K562 (cell line): ENCODE data around the gene ASB15. TPM values are rescaled to one million over a fixed set of nuclear protein-coding genes. Genes with fewer than 3 reads are reported as not detected.
A peak's percentile ranks its signal among the peaks of the same experiment; 100 is the strongest.

Experiments
- ATAC-seq: fragments of 200-7000 bp; cut with Tn5 transposase; 3 replicates; pipeline ENCODE4 v1.9.1; 2020; ENCODE audit warnings: moderate library complexity
- BruUV-seq: library from RNA; stranded (reverse); fragments of 400-500 nt; replicated peaks from 2 replicates; lab custom pipeline; 2021; lab: Mats Ljungman, UMichigan
- CTCF ChIA-PET: fragments of 300-600 bp; formaldehyde crosslinking; extraction: SDS; loops from one replicate; lab custom pipeline; 2021; ENCODE audit warnings: low intra/inter-chr PET ratio; lab: Yijun Ruan, JAX
- POLR2A ChIA-PET: fragments of 300-600, 350-650 bp; sonication (Branson Sonifier 250); formaldehyde crosslinking; extraction: SDS; loops from one replicate; lab custom pipeline; 2021; ENCODE audit warnings: antibody characterized with exemption, inconsistent platforms; lab: Yijun Ruan, JAX
- DNase-seq, 4 experiments: peaks; one replicate each; pipeline versions ENCODE4 v3.0.0 to v3.0.0-alpha.2; 2011 to 2018; ENCODE audit warnings: low spot score in 3 of 4, mixed read lengths in 3 of 4; ENCODE audit errors: extremely low read depth in 1 of 4
- FAIRE-seq: peaks from 2 replicates; lab custom pipeline; 2011; peaks lifted over from hg19 to GRCh38; lab: Jason Lieb, UNC
- H2AFZ ChIP-seq: 2 replicates; pipeline ENCODE4 v1.6.0; 2011; ENCODE audit warnings: low read depth, low read length, control low read depth, inconsistent platforms
- H3K27ac ChIP-seq: fragments of 200-600 bp; 3 replicates; pipeline ENCODE4 v1.8.0; 2011; ENCODE audit warnings: low read depth, mild to moderate bottlenecking, control low read depth, inconsistent platforms, low read length, moderate library complexity, mixed read lengths; ENCODE audit errors: extremely low read depth
- H3K27me3 ChIP-seq, 2 experiments: fragments of 300-600 bp in 1 of 2; 2 replicates in 1 of 2; 3 replicates in 1 of 2; pipeline versions ENCODE4 v1.6.0 to v1.8.0; 2011; ENCODE audit warnings: inconsistent platforms in 2 of 2, low read length in 2 of 2, mild to moderate bottlenecking in 1 of 2, mixed read lengths in 1 of 2, moderate library complexity in 1 of 2; ENCODE audit not compliant: control insufficient read depth in 2 of 2, insufficient read depth in 2 of 2
- H3K36me3 ChIP-seq: fragments of 300-600 bp; 3 replicates; pipeline ENCODE4 v1.8.0; 2011; ENCODE audit warnings: mild to moderate bottlenecking, low read length, inconsistent platforms; ENCODE audit not compliant: control insufficient read depth, insufficient read depth
- H3K4me1 ChIP-seq, 2 experiments: fragments of 200-600 bp in 1 of 2; replicated peaks in 1 of 2; 2 replicates in 1 of 2; 3 replicates in 1 of 2; pipeline versions ENCODE4 v1.5.1 to v1.8.0; 2011; ENCODE audit warnings: inconsistent platforms in 2 of 2, low read length in 2 of 2, mild to moderate bottlenecking in 1 of 2, mixed read lengths in 1 of 2, moderate library complexity in 1 of 2; ENCODE audit not compliant: control insufficient read depth in 2 of 2, insufficient read depth in 2 of 2
- H3K4me2 ChIP-seq: 2 replicates; pipeline ENCODE4 v1.6.1; 2011; ENCODE audit warnings: low read length, control low read depth, inconsistent platforms, mixed read lengths; ENCODE audit not compliant: insufficient read depth
- H3K4me3 ChIP-seq: fragments of 200-600 bp; sonication (generic), shearing (Covaris generic); 2 replicates; pipeline ENCODE4 v1.5.1; 2016; ENCODE audit warnings: control low read depth, inconsistent platforms
- H3K79me2 ChIP-seq: fragments of 200-600 bp; 3 replicates; pipeline ENCODE4 v1.8.0; 2011; ENCODE audit warnings: low read length, inconsistent platforms; ENCODE audit not compliant: control insufficient read depth, insufficient read depth
- H3K9ac ChIP-seq, 2 experiments: 2 replicates each; pipeline versions ENCODE4 v1.6.0 to v1.6.1; 2011; ENCODE audit warnings: low read depth in 2 of 2, low read length in 2 of 2, control low read depth in 1 of 2, inconsistent platforms in 1 of 2, mild to moderate bottlenecking in 1 of 2, mixed read lengths in 1 of 2; ENCODE audit not compliant: insufficient read depth in 1 of 2
- H3K9me1 ChIP-seq: one replicate; pipeline ENCODE4 v1.6.0; 2011; ENCODE audit warnings: inconsistent platforms, mild to moderate bottlenecking, low read length, moderate library complexity; ENCODE audit not compliant: control insufficient read depth, insufficient read depth
- H3K9me3 ChIP-seq: replicated peaks from 2 replicates; pipeline ENCODE4 v1.5.1; 2011; ENCODE audit warnings: low read depth, low read length, inconsistent platforms; ENCODE audit not compliant: control insufficient read depth, insufficient read depth
- H4K20me1 ChIP-seq: replicated peaks from 2 replicates; pipeline ENCODE4 v1.6.1; 2011; ENCODE audit warnings: low read length, inconsistent platforms, mixed read lengths; ENCODE audit not compliant: control insufficient read depth, insufficient read depth
- BCOR ChIP-seq: fragments of 450-650 bp; IDR thresholded peaks from 2 replicates; pipeline ENCODE4 v1.6.1; 2016
- CBX5 ChIP-seq: IDR thresholded peaks from 2 replicates; pipeline ENCODE4 v1.6.1; 2014; ENCODE audit warnings: low read depth, borderline replicate concordance
- CHD2 ChIP-seq: IDR thresholded peaks from 2 replicates; pipeline ENCODE4 v1.6.1; 2011; ENCODE audit warnings: low read depth, low read length
- CREBBP ChIP-seq: IDR thresholded peaks from one replicate; pipeline ENCODE4 v1.6.1; 2012; ENCODE audit warnings: low read depth, mild to moderate bottlenecking, control low read depth, inconsistent platforms, low read length
- EHMT2 ChIP-seq: fragments of 450-650 bp; IDR thresholded peaks from 2 replicates; pipeline ENCODE4 v1.6.1; 2018; ENCODE audit warnings: antibody characterized with exemption
- ELF2 ChIP-seq: fragments of 250-450 bp; sonication (Bioruptor Pico); IDR thresholded peaks from 2 replicates; pipeline ENCODE4 v1.5.0; 2021; ENCODE audit warnings: mild to moderate bottlenecking
- FOXK2 ChIP-seq, 2 experiments: fragments of 450-650 bp; IDR thresholded peaks in 1 of 2; conservative IDR thresholded peaks in 1 of 2; 2 replicates each; pipeline ENCODE4 v1.6.1; 2016; ENCODE audit warnings: low read depth in 2 of 2, mild to moderate bottlenecking in 1 of 2
- GABPB2 ChIP-seq: fragments of 250-450 bp; sonication (Bioruptor Pico); conservative IDR thresholded peaks from 2 replicates; pipeline ENCODE4 v1.5.1; 2021; ENCODE audit warnings: mild to moderate bottlenecking
- IFI16 ChIP-seq: fragments of 250-450 bp; sonication (Bioruptor Pico); IDR thresholded peaks from 2 replicates; pipeline ENCODE4 v2.1.2; 2022; ENCODE audit warnings: mild to moderate bottlenecking, inconsistent platforms
- MTA2 ChIP-seq: fragments of 450-650 bp; IDR thresholded peaks from 2 replicates; pipeline ENCODE4 v1.6.1; 2016; ENCODE audit warnings: low read depth
- NR1H2 ChIP-seq: sonication (generic); formaldehyde crosslinking; IDR thresholded peaks from 2 replicates; pipeline ENCODE4 v1.4.0; 2020; ENCODE audit warnings: mild to moderate bottlenecking, missing genetic modification reagents
- RCOR1 ChIP-seq, 2 experiments: IDR thresholded peaks; 2 replicates each; pipeline ENCODE4 v1.6.1; 2012; ENCODE audit warnings: low read depth in 2 of 2, low read length in 2 of 2, borderline replicate concordance in 1 of 2, improper control_type of control experiment in 1 of 2
- SRF ChIP-seq, 2 experiments: fragments of 250-450, 450-650 bp in 1 of 2; sonication (Bioruptor Pico) in 1 of 2; sonication (generic) in 1 of 2; formaldehyde crosslinking; IDR thresholded peaks; 2 replicates each; pipeline versions ENCODE4 v1.5.0 to v1.5.1; 2020 to 2022; ENCODE audit warnings: mild to moderate bottlenecking in 1 of 2, missing genetic modification reagents in 1 of 2
- ZNF444 ChIP-seq: fragments of 250-450 bp; sonication (Bioruptor Pico); IDR thresholded peaks from 2 replicates; pipeline ENCODE4 v1.4.0; 2020; ENCODE audit warnings: mild to moderate bottlenecking, moderate library complexity
- WGBS: fragments of 100-300 bp; shearing (Covaris generic); methylation state at CpG from one replicate; pipeline ENCODE4 v1.1.6; 2016; ENCODE audit warnings: low coverage, mixed read lengths; ENCODE audit not compliant: insufficient coverage; ENCODE audit errors: missing lambda C conversion rate; 5-methylcytosine and 5-hydroxymethylcytosine counted together
- in situ Hi-C: fragments of 300-500 bp; cut with MboI; formaldehyde crosslinking; loops from 4 replicates; pipeline ENCODE4 v1.15.0; 2018; ENCODE audit warnings: inconsistent platforms, mixed read lengths
- intact Hi-C: fragments of 100-400 bp; cut with micrococcal nuclease; formaldehyde crosslinking; loops from 2 replicates; pipeline ENCODE4 v1.14.2; 2022
- polyA plus RNA-seq, 8 experiments: library from polyadenylated mRNA; depleted of rRNA in 4 of 8; stranded (reverse) in 5 of 8; unstranded in 3 of 8; fragments of >200 nt; fragmentation: Nextera tagmentation in 2 of 8; fragmentation: Illumina TruSeq in 1 of 8; extraction: Ambion mirVana in 2 of 8; extraction: Trizol in 1 of 8; gene quantifications; 2 replicates each; pipeline versions ENCODE4 v1.2.1 to v1.2.3, GENCODE V29; 2011 to 2014; ENCODE audit warnings: inconsistent platforms in 1 of 8, missing spikeins in 1 of 8
- total RNA-seq, 7 experiments: library from RNA; depleted of rRNA in 6 of 7; stranded (reverse); fragments of >200 nt in 6 of 7; fragmentation: Illumina TruSeq in 2 of 7; extraction: Trizol in 2 of 7; gene quantifications; 2 replicates each; pipeline versions ENCODE4 v1.2.1 to v1.2.3, GENCODE V29; 2011 to 2021; ENCODE audit warnings: low replicate concordance in 1 of 7
- TF ChIP-seq, protein P1 (sequence below): fragments of 250-450 bp; sonication (Bioruptor Pico); IDR thresholded peaks from 2 replicates; pipeline ENCODE4 v1.8.0; 2022; ENCODE audit warnings: moderate library complexity, mild to moderate bottlenecking, inconsistent platforms
- TF ChIP-seq, protein P2 (sequence below): fragments of 250-450 bp; sonication (Bioruptor Pico); IDR thresholded peaks from 2 replicates; pipeline ENCODE4 v1.9.0; 2021; ENCODE audit warnings: mild to moderate bottlenecking
- TF ChIP-seq, protein P3 (sequence below): sonication (generic); formaldehyde crosslinking; IDR thresholded peaks from 2 replicates; pipeline ENCODE4 v1.4.0; 2020; ENCODE audit warnings: mild to moderate bottlenecking, missing genetic modification reagents
- TF ChIP-seq, protein P4 (sequence below): fragments of 250-450 bp; sonication (Bioruptor Pico); IDR thresholded peaks from 2 replicates; pipeline ENCODE4 v1.8.0; 2021; ENCODE audit warnings: moderate library complexity, mild to moderate bottlenecking, inconsistent platforms

The ASB15 gene
- total and polyA plus RNA-seq, 9 of the 15 experiments (the other 6 are each of a cell fraction or from before 2014, with no cell fraction given), result 0.03 to 0.14 (median 0.04) TPM; not detected in 3

DNA sequence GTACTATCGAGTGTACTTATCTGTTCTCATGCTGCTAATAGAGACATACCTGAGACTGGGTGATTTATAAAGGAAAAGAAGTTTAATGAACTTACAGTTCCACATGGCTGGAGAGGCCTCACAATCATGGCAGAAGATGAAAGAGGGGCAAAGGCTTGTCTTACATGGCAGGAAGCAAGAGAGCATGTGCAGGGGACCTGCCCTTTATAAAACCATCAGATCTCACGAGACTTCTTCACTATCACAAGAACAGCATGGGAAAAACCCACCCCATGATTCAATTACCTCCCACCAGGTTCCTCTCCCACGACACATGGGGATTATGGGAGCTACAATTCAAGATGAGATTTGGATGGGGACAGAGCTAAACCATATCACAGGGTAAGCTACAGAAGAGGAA is 48.5 kb upstream of the ASB15 start:
- Histone ChIP-seq H3K9ac (peak overlapping the region in 1 of 2 experiments; percentile 5; a peak in 1 of 4 replicates), H3K27me3 (no peaks in the 10 kb centered on the region), H3K4me1 (peaks cover 13 to 28% of the 10 kb centered on the region in 2 experiments), H3K9me1 (no peaks in the 10 kb centered on the region), H3K4me2 (peak overlapping the region; percentile 59), H3K4me3 (no peak overlapping the region), H4K20me1 (no peaks in the 10 kb centered on the region), H2AFZ (no peak overlapping the region), H3K79me2 (peaks cover 93% of the 10 kb centered on the region), H3K27ac (peak overlapping the region; percentile 23), H3K9me3 (no peaks in the 10 kb centered on the region), H3K36me3 (peaks cover 76% of the 10 kb centered on the region)
- peak in 1 of 4 experiments; percentile 51 for DNase-seq
- in situ Hi-C loops, result no loop called here
- ChIA-PET POLR2A (interaction anchor here (0.6 to 2.3 kb wide), 7 partner anchors 10 to 84 kb away, joined by 3 to 13 read pairs (median 3); partner anchors contain the start of gene IQUB), CTCF (no interaction called here)
- BruUV-seq, result no TSS peak
- intact Hi-C loops, result no loop called here
- no peak for FAIRE-seq
- peak; percentile 2 for ATAC-seq
- WGBS, result 17% methylated on average over 3 of the region's 3 CpGs
- TF ChIP-seq MTA2 (no peak), CBX5 (no peak), CHD2 (peak; percentile 68), NR1H2 (no peak), EHMT2 (no peak), RCOR1 (IDR thresholded peaks at IDR 0.05; ENCODE audit: borderline replicate concordance in 1 of 2, low read depth in 2 of 2, low read length in 2 of 2) (no peak), ELF2 (CRISPR knock-in tag) (no peak), SRF (CRISPR knock-in tag; IDR thresholded peaks at IDR 0.05) (no peak), BCOR (no peak), ZNF444 (CRISPR knock-in tag) (no peak), CREBBP (no peak), GABPB2 (no peak), FOXK2 (conservative IDR thresholded peaks at IDR 0.05 in 1 of 2, IDR thresholded peaks at IDR 0.05 in 1 of 2; ENCODE audit: low read depth in 2 of 2) (no peak), IFI16 (CRISPR knock-in tag) (no peak)
- TF ChIP-seq, protein P1, sequence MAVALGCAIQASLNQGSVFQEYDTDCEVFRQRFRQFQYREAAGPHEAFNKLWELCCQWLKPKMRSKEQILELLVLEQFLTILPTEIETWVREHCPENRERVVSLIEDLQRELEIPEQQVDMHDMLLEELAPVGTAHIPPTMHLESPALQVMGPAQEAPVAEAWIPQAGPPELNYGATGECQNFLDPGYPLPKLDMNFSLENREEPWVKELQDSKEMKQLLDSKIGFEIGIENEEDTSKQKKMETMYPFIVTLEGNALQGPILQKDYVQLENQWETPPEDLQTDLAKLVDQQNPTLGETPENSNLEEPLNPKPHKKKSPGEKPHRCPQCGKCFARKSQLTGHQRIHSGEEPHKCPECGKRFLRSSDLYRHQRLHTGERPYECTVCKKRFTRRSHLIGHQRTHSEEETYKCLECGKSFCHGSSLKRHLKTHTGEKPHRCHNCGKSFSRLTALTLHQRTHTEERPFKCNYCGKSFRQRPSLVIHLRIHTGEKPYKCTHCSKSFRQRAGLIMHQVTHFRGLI (CRISPR knock-in tag), result no peak
- TF ChIP-seq, protein P2, sequence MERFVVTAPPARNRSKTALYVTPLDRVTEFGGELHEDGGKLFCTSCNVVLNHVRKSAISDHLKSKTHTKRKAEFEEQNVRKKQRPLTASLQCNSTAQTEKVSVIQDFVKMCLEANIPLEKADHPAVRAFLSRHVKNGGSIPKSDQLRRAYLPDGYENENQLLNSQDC (CRISPR knock-in tag), result 0 out of 2 replicates have a peak, but pooled peaks have one; percentile 41
- TF ChIP-seq, protein P3, sequence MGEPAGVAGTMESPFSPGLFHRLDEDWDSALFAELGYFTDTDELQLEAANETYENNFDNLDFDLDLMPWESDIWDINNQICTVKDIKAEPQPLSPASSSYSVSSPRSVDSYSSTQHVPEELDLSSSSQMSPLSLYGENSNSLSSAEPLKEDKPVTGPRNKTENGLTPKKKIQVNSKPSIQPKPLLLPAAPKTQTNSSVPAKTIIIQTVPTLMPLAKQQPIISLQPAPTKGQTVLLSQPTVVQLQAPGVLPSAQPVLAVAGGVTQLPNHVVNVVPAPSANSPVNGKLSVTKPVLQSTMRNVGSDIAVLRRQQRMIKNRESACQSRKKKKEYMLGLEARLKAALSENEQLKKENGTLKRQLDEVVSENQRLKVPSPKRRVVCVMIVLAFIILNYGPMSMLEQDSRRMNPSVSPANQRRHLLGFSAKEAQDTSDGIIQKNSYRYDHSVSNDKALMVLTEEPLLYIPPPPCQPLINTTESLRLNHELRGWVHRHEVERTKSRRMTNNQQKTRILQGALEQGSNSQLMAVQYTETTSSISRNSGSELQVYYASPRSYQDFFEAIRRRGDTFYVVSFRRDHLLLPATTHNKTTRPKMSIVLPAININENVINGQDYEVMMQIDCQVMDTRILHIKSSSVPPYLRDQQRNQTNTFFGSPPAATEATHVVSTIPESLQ (CRISPR knock-in tag), result no peak
- TF ChIP-seq, protein P4, sequence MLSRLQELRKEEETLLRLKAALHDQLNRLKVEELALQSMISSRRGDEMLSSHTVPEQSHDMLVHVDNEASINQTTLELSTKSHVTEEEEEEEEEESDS (CRISPR knock-in tag), result no peak
